T-helper 2 cell treated with Interferon-gamma antibody and Interleukin-4, amounts not matched to agents 5 μg/mL and 100 μg/mL, for 36 hours (primary cell): Measurements from ENCODE around the gene TPGS1.

Experiments used
- DNase-seq: peaks from one replicate; pipeline ENCODE4 v3.0.0; 2021; ENCODE audit warnings: low spot score
- H3K27ac Mint-ChIP-seq: one replicate; pipeline ENCODE4 v1.8.0; 2021; ENCODE audit warnings: mild to moderate bottlenecking, mixed read lengths
- H3K27me3 Mint-ChIP-seq: one replicate; pipeline ENCODE4 v1.8.0; 2021; ENCODE audit warnings: low read depth, mixed read lengths
- H3K36me3 Mint-ChIP-seq: one replicate; pipeline ENCODE4 v1.8.0; 2021; ENCODE audit warnings: low read depth, mixed read lengths
- H3K4me1 Mint-ChIP-seq: one replicate; pipeline ENCODE4 v1.8.0; 2021; ENCODE audit warnings: low read depth, mixed read lengths
- H3K4me3 Mint-ChIP-seq: one replicate; pipeline ENCODE4 v1.8.0; 2022; ENCODE audit warnings: mild to moderate bottlenecking, moderate library complexity, mixed read lengths
- H3K9me3 Mint-ChIP-seq: one replicate; pipeline ENCODE4 v1.8.0; 2021; ENCODE audit warnings: mixed read lengths

Gene TPGS1, protein sequence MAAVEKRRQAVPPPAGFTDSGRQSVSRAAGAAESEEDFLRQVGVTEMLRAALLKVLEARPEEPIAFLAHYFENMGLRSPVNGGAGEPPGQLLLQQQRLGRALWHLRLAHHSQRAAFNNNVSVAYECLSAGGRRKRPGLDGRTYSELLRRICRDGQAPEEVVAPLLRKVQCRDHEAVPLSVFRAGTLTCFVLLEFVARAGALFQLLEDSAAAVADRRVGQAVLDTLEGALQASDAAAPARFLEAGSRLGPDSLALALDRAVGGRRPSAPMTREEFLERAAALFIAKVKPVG

DNA sequence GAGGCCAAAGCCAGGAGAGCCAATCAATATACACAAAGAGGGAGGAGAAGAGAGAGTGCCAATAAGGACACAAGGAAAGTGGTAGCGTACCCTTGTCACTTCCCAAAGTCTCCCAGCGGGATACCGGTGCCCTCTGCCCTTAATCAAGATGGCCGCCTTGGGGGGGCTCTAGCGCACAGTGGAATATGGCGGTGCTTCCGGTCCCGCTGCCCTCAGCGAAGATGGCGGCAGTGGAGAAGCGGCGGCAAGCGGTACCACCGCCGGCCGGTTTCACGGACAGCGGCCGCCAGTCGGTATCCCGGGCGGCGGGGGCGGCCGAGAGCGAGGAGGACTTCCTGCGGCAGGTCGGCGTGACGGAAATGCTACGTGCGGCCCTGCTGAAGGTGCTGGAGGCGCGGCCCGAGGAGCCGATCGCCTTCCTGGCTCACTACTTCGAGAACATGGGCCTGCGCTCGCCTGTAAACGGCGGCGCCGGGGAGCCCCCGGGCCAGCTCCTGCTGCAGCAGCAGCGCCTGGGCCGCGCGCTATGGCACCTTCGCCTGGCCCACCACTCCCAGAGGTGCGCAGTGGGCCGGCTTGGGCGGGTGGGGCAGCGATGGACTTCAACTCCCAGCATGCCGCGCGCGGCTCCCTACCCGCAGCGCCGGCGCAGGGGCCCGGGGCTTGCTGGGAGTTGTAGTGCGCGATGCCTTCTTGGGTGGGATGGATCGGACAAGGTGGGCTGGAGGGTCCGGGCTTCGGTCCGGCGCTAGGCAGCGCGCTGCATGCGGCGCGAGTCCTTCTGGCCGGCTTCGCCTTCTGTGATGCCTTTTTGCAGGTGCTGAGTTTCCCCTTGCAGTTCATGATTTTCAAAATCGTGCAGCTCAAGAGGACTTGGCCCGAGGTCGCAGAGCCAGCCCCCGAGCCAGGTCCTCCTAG lies at the start of gene TPGS1:
TPGS1 (plus strand) TSS at position 212 of the 918 bp plus-strand sequence; CDS start at position 222, 10 bp downstream.
- Mint-ChIP-seq H3K27ac (peak within 1 kb of the TSS; percentile 100), H3K4me1 (peaks cover 37% of the 10 kb centered on the region), H3K36me3 (peaks cover 16% of the 10 kb centered on the region), H3K27me3 (no peaks in the 10 kb centered on the region), H3K4me3 (peak within 1 kb of the TSS; percentile 89), H3K9me3 (no peaks in the 10 kb centered on the region)
- DNase-seq: peak; percentile 86

DNA sequence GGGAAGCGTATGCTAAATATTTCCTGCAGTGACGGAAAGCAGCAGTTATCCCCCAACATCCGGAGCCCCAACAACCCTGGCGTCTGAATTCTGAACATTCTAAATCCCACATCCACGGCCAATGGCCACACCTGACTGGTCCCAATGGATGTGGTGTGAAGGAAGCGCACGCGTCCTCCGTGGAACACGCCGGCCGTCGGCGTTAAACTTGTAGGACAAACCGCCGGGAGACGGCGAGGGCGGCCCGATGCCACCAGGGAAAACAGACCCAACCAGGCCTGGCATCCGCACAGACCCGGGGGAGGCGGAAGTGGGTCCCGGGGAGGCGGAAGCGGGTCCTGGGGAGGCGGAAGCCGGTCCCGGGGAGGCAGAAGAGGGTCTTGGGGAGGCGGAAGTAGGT lies 49.7 kb upstream of the TPGS1 start:
- Mint-ChIP-seq H3K9me3 (no peaks in the 10 kb centered on the region), H3K36me3 (no peaks in the 10 kb centered on the region), H3K27me3 (peaks cover 16% of the 10 kb centered on the region), H3K27ac (no peak overlapping the region), H3K4me3 (no peak overlapping the region), H3K4me1 (no peaks in the 10 kb centered on the region)
- no peak for DNase-seq

DNA sequence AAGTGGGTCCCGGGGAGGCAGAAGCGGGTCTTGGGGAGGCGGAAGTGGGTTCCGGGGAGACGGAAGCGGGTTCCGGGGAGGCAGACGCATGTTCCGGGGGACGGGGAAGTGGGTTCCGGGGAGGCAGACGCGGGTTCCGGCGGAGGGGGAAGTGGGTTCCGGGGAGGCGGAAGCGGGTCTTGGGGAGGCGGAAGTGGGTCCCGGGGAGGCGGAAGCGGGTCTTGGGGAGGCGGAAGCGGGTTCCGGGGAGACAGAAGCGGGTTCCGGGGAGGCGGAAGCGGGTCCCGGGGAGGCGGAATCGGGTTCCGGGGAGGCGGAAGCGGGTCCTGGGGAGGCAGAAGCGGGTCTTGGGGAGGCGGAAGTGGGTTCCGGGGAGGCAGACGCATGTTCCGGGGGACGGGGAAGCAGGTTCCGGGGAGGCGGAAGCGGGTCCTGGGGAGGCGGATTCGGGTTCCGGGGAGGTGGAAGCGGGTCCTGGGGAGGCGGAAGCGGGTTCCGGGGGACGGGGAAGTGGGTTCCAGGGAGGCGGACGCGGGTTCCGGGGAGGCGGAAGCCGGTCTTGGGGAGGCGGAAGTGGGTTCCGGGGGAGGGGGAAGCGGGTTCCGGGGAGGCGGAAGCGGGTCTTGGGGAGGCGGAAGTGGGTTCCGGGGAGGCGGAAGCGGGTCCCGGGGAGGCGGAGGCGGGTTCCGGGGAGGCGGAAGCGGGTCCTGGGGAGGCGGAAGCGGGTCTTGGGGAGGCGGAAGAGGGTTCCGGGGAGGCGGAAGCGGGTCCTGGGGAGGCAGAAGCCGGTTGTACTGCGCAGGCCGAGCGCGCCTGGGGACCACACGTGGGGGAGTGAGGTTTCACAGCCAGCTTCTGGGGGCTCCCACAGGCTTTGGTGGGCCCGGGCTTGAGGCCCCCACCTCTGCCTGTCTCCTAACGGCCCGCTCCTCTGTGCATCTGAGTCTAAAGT lies 48.9 kb upstream of the TPGS1 start:
- no peaks in the 10 kb centered on the region for H3K36me3 Mint-ChIP-seq
- H3K27ac Mint-ChIP-seq: no peak overlapping the region
- H3K4me3 Mint-ChIP-seq: no peak overlapping the region
- H3K4me1 Mint-ChIP-seq: no peaks in the 10 kb centered on the region
- no peaks in the 10 kb centered on the region for H3K9me3 Mint-ChIP-seq
- peaks cover 19% of the 10 kb centered on the region for H3K27me3 Mint-ChIP-seq
- DNase-seq: no peak

DNA sequence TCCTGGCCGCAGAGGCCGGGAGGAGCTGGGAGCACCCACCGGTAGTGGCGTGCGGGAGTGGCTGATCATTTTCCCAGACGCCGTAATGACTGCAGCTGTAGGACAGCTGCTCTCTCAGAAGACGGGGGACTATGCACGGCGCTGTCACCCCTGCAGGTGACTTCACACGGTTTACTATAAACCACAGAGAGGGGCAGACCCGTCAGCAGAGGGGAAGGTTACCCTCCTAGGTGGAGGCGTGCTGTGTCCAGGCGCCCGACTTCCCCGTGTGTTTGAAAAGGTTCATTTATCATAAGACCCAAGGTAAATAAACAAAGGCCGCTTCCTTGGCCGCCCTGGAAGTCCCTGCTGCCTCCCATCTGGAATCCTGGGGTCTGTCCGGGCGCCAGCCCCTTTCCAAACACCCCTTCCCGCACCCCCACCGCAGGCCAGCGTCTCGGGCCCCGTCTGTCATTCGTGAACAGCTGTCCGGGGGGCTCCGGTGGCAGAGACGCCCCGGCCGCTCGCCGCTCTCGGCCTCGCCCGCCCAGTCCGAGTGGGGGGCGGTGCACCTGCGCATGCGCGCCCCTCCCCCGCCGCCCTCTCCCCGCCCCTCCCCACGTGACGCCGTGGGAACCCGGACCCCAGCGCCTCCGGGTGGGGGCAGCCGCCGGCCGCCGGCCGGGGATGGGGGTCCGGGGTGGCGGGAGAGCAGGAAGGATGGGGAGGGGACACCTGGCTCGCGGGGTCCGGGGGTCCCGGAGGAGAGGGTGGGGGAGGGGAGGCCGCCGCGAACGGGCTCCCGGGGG lies 47.4 kb upstream of the TPGS1 start:
- Mint-ChIP-seq H3K4me3 (peak overlapping the region; percentile 43), H3K27ac (no peak overlapping the region), H3K27me3 (peaks cover 19% of the 10 kb centered on the region), H3K4me1 (no peaks in the 10 kb centered on the region), H3K9me3 (no peaks in the 10 kb centered on the region), H3K36me3 (no peaks in the 10 kb centered on the region)
- DNase-seq: no peak

DNA sequence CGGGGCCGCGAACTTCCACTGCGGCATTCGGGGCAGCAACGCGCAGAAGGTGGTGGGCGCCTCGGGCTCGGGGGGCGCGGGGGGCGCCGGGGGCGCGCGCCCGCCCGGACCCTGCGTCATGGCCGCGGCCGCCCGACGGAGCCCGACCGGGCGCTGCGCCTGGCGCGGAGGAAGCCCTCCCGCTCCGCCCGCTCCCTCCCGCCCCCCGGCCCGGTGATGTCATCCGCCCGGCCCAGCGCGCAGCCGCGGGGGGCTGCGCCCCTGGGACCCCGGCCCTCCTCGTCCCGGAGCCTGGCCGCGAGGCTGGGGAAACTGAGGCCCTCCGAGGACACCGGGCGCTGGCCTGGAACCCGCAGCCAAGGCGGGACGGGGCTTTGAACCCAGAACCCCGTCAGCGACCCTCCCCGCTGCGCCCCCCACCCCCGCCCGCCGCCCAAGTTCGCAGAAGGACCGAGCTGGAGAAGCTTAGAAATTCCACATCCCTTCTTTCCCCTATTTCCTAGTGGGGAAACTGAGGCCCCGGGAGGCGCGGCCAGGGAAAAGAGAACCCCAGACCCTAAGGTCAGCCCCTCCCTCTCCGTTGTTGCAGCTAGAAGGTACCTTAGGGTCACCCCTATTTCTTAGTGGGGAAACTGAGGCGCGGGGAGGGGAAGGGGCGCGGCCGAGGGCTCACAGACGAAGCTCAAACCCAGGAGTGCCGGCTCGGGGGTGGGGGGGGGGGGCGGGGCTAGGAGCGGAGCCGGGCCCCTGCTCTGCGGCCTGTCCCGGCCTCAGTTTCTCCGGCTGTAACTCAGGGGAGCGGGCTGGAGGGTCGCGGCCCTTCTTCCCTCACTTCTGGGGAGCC lies 46.2 kb upstream of the TPGS1 start, which contains the start of gene SHC2:
SHC2 (minus strand) TSS at position 157 of the 844 bp plus-strand sequence; CDS start at position 120, 37 bp downstream.
- no peaks in the 10 kb centered on the region for H3K36me3 Mint-ChIP-seq
- no peak for DNase-seq
- H3K4me1 Mint-ChIP-seq: no peaks in the 10 kb centered on the region
- H3K9me3 Mint-ChIP-seq: no peaks in the 10 kb centered on the region
- peak within 1 kb of the TSS; percentile 43 for H3K4me3 Mint-ChIP-seq
- H3K27ac Mint-ChIP-seq: no peak within 1 kb of the TSS
- H3K27me3 Mint-ChIP-seq: peaks cover 19% of the 10 kb centered on the region

- Mint-ChIP-seq H3K4me1 (no peaks in the 10 kb centered on the region), H3K27me3 (peaks cover 19% of the 10 kb centered on the region), H3K9me3 (no peaks in the 10 kb centered on the region), H3K27ac (no peak overlapping the region), H3K4me3 (no peak overlapping the region), H3K36me3 (no peaks in the 10 kb centered on the region)
- DNase-seq: no peak
These were observed 45.4 kb upstream of the TPGS1 start for GRCh38 chr19:461721-462551.

- no peaks in the 10 kb centered on the region for H3K4me1 Mint-ChIP-seq
- no peaks in the 10 kb centered on the region for H3K36me3 Mint-ChIP-seq
- no peaks in the 10 kb centered on the region for H3K9me3 Mint-ChIP-seq
- H3K27me3 Mint-ChIP-seq: peaks cover 19% of the 10 kb centered on the region
- no peak for DNase-seq
- no peak overlapping the region for H3K27ac Mint-ChIP-seq
- H3K4me3 Mint-ChIP-seq: no peak overlapping the region
These were observed 43.7 kb upstream of the TPGS1 start for GRCh38 chr19:463483-464207.

- Mint-ChIP-seq H3K4me3 (no peak overlapping the region), H3K27me3 (peaks cover 19% of the 10 kb centered on the region), H3K36me3 (no peaks in the 10 kb centered on the region), H3K27ac (no peak overlapping the region), H3K9me3 (no peaks in the 10 kb centered on the region), H3K4me1 (no peaks in the 10 kb centered on the region)
- DNase-seq: no peak
These were observed 43.1 kb upstream of the TPGS1 start for GRCh38 chr19:464208-464545.

GRCh38 chr19:465056-465816 lies 42.1 kb upstream of the TPGS1 start:
- Mint-ChIP-seq H3K27me3 (peaks cover 11% of the 10 kb centered on the region), H3K27ac (no peak overlapping the region), H3K4me3 (no peak overlapping the region), H3K36me3 (no peaks in the 10 kb centered on the region), H3K4me1 (no peaks in the 10 kb centered on the region), H3K9me3 (no peaks in the 10 kb centered on the region)
- no peak for DNase-seq

GRCh38 chr19:467554-467953 lies 39.7 kb upstream of the TPGS1 start:
- no peaks in the 10 kb centered on the region for H3K36me3 Mint-ChIP-seq
- no peak overlapping the region for H3K27ac Mint-ChIP-seq
- no peaks in the 10 kb centered on the region for H3K4me1 Mint-ChIP-seq
- H3K4me3 Mint-ChIP-seq: no peak overlapping the region
- DNase-seq: no peak
- H3K9me3 Mint-ChIP-seq: no peaks in the 10 kb centered on the region
- H3K27me3 Mint-ChIP-seq: peaks cover 4% of the 10 kb centered on the region
